Adipocyte (in vitro differentiated cells): ENCODE data around the gene CD19.
"Not testable (repeated sequence)": the region's sequence is repeated elsewhere in the genome, so short reads cannot be mapped to it uniquely, and the experiment has no call there.

ENCODE experiments used
- DNase-seq: peaks from one replicate; pipeline ENCODE4 v3.0.0-alpha.2; 2015; ENCODE audit warnings: low read depth
- H3K27me3 ChIP-seq: replicated peaks from 2 replicates; pipeline ENCODE4 v1.7.0; 2013; ENCODE audit warnings: mild to moderate bottlenecking, low read length, moderate library complexity; ENCODE audit not compliant: control insufficient read depth, insufficient read depth
- H3K36me3 ChIP-seq: 2 replicates; pipeline ENCODE4 v1.7.0; 2013; ENCODE audit warnings: low read length, mild to moderate bottlenecking, moderate library complexity; ENCODE audit not compliant: control insufficient read depth, insufficient read depth, severe bottlenecking
- H3K4me1 ChIP-seq: 2 replicates; pipeline ENCODE4 v1.7.0; 2013; ENCODE audit warnings: mild to moderate bottlenecking, low read length, moderate library complexity; ENCODE audit not compliant: control insufficient read depth, insufficient read depth
- H3K4me3 ChIP-seq: 2 replicates; pipeline ENCODE4 v1.7.0; 2013; ENCODE audit warnings: mild to moderate bottlenecking, low read length, moderate library complexity
- H3K9ac ChIP-seq: 2 replicates; pipeline ENCODE4 v1.7.0; 2013; ENCODE audit warnings: mild to moderate bottlenecking, low read length, moderate library complexity
- H3K9me3 ChIP-seq: 2 replicates; pipeline ENCODE4 v1.7.0; 2013; ENCODE audit warnings: mild to moderate bottlenecking, low read length, moderate library complexity; ENCODE audit not compliant: control insufficient read depth

Gene CD19

DNA sequence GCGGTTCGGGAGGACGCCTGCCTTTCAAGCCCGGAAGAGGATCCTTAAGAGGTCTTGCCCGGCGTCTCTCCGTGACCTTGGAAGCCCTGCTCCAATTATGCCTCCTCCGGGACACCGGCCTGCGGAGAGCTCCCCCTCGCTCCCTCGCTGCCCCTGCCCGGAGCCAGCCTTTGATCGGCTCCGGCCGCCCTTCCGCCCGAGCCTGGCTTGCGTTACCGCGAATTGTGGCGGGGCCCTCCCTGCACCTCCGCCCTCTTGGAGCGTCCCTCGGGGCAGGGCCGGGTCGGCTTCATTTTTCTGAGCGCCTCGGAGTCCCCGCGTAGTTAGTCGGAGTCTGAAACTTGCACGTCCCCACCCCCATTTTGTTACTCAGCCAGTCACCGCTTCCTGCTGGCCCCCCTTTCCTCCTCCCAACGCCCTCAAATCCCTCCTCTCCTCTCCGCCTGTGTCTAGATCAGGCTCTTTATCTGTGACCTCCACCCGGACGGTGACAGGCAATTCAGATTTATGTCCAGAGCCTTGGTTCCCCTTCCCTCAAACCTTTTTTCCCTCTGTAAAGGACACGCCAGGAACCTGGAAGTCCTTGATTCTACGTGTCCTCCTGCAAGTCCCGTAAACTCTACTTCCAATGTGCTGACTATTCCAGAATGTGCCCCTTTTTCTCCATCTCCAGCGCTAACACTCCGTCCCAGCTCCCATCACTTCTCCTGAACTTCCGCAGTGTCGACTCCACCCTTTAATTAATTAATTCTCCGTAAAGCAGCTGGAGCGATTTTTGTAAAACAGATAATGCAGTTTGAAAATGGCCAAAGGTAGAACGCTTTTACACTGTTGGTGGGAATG, 6.2 kb upstream of the CD19 start:
- Histone ChIP-seq H3K27me3 (no peaks in the 10 kb centered on the region), H3K9me3 (no peaks in the 10 kb centered on the region), H3K36me3 (no peaks in the 10 kb centered on the region), H3K9ac (peak overlapping the region; percentile 95), H3K4me1 (peaks cover 8% of the 10 kb centered on the region), H3K4me3 (peak overlapping the region; percentile 79)
- DNase-seq = peak; percentile 84

DNA sequence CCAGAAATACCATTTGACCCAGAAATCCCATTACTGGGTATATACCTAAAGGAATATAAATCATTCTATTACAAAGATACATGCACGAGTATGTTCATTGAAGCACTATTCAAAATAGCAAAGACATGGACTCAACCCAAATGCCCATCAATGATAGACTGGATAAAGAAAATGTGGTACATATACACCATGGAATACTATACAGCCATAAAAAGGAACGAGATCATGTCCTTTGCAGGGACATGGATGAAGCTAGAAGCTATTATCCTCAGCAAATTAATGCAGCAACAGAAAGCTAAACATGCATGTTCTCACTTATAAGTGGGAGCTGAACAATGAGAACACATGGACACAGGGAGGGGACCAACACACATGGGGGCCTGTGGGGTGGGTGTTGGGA, 5.5 kb upstream of the CD19 start:
- Histone ChIP-seq H3K4me3 (peak overlapping the region; percentile 79), H3K9ac (peak overlapping the region; percentile 95)
- not testable (repeated sequence) for H3K4me1 ChIP-seq, H3K36me3 ChIP-seq, H3K9me3 ChIP-seq, H3K27me3 ChIP-seq, DNase-seq

DNA sequence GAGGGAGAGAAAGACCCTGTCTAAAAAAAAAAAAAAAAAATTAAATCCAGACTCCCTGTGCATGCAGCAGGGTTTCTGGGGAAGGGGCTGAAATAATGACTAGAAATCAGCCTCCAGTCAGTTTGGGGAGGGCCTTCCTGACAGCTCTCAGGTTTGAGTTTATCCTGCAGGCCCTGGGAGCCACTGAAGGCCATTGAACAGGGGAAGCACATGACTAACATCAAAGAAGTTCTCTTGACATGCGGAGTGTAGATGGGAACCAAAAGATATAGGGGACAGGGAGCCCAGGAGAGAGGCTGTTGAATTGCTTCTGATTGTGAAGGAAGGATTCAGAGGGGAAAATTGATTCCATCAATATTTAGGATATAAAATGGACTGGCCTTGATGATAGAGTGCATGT, 4.0 kb upstream of the CD19 start:
- Histone ChIP-seq H3K4me3 (no peak overlapping the region), H3K27me3 (no peaks in the 10 kb centered on the region), H3K9ac (no peak overlapping the region), H3K36me3 (no peaks in the 10 kb centered on the region), H3K4me1 (peaks cover 8% of the 10 kb centered on the region), H3K9me3 (no peaks in the 10 kb centered on the region)
- no peak for DNase-seq

DNA sequence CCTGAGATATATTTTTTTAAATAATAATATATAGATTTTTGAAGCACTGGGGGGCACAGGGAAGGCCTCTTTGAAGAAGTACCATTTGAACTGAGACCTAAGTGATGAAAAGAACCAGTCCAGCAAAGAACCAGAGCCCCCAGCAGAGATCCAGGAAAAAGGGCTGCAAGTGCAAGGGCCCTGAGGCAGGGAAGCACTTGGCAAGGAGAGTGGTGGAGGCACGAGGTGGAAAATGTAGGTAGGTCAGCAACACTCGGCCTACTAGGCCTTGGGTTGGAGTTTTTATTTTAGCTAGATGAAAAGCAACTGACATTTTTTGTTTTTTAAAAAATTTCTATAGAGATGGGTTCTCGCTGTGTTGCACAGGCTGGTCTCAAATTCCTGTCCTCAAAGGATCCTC, 1.6 kb upstream of the CD19 start:
- peak overlapping the region; percentile 24 for H3K9ac ChIP-seq
- H3K4me1 ChIP-seq = peaks cover 3% of the 10 kb centered on the region
- no peak overlapping the region for H3K4me3 ChIP-seq
- no peak for DNase-seq
- H3K9me3 ChIP-seq = no peaks in the 10 kb centered on the region
- H3K27me3 ChIP-seq = peaks cover 7% of the 10 kb centered on the region
- H3K36me3 ChIP-seq = no peaks in the 10 kb centered on the region

DNA sequence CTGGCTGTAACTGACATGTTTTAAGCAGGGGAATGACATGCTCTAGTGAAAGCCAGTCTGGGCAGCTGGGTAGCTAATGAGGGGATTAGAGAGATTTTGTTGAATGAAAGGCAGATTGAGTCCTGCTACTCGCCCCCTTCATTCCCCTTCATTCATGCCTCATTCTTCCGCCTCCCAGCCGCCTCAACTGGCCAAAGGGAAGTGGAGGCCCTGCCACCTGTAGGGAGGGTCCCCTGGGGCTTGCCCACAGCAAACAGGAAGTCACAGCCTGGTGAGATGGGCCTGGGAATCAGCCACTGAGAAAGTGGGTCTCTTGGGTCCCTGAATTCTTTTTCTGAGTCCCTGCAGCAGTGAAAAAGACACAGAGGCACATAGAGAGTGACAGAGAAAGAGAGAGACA, 1.1 kb upstream of the CD19 start:
- no peaks in the 10 kb centered on the region for H3K9me3 ChIP-seq
- H3K4me3 ChIP-seq = no peak overlapping the region
- no peak for DNase-seq
- no peaks in the 10 kb centered on the region for H3K36me3 ChIP-seq
- peaks cover 3% of the 10 kb centered on the region for H3K4me1 ChIP-seq
- H3K9ac ChIP-seq = peak overlapping the region; percentile 24
- H3K27me3 ChIP-seq = peaks cover 7% of the 10 kb centered on the region

DNA sequence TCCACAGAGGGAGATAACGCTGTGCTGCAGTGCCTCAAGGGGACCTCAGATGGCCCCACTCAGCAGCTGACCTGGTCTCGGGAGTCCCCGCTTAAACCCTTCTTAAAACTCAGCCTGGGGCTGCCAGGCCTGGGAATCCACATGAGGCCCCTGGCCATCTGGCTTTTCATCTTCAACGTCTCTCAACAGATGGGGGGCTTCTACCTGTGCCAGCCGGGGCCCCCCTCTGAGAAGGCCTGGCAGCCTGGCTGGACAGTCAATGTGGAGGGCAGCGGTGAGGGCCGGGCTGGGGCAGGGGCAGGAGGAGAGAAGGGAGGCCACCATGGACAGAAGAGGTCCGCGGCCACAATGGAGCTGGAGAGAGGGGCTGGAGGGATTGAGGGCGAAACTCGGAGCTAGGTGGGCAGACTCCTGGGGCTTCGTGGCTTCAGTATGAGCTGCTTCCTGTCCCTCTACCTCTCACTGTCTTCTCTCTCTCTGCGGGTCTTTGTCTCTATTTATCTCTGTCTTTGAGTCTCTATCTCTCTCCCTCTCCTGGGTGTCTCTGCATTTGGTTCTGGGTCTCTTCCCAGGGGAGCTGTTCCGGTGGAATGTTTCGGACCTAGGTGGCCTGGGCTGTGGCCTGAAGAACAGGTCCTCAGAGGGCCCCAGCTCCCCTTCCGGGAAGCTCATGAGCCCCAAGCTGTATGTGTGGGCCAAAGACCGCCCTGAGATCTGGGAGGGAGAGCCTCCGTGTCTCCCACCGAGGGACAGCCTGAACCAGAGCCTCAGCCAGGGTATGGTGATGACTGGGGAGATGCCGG, 769 bp downstream of the CD19 start:
- no peaks in the 10 kb centered on the region for H3K4me1 ChIP-seq

DNA sequence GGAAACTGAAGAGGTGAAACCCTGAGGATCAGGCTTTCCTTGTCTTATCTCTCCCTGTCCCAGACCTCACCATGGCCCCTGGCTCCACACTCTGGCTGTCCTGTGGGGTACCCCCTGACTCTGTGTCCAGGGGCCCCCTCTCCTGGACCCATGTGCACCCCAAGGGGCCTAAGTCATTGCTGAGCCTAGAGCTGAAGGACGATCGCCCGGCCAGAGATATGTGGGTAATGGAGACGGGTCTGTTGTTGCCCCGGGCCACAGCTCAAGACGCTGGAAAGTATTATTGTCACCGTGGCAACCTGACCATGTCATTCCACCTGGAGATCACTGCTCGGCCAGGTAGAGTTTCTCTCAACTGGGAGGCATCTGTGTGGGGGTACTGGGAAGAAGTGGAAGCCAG, 1.4 kb downstream of the CD19 start:
- Histone ChIP-seq H3K4me1 (no peaks in the 10 kb centered on the region), H3K36me3 (no peaks in the 10 kb centered on the region), H3K9ac (no peak overlapping the region), H3K9me3 (no peaks in the 10 kb centered on the region), H3K27me3 (peaks cover 11% of the 10 kb centered on the region), H3K4me3 (no peak overlapping the region)
- DNase-seq = no peak

More for the DNA sequence above, 769 bp downstream of the CD19 start:
- no peak overlapping the region for H3K4me3 ChIP-seq
- no peaks in the 10 kb centered on the region for H3K36me3 ChIP-seq
- H3K9ac ChIP-seq = no peak overlapping the region
- no peaks in the 10 kb centered on the region for H3K9me3 ChIP-seq
- H3K27me3 ChIP-seq = peaks cover 10% of the 10 kb centered on the region
- DNase-seq = no peak

DNA sequence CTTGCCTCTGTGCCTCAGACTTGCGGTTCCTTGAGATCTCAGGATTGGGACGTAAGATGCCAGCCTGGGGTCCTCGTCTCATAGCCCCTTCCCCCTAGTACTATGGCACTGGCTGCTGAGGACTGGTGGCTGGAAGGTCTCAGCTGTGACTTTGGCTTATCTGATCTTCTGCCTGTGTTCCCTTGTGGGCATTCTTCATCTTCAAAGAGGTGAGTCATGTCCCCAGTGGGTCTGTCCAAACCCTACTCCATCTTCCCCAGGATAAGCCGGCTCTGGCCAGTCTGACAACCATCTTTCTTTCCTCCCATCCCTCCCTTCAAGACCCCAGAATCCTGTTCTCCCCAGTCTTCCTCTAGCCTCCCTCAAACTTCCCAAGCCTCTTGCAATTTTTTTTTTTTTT, 3.6 kb downstream of the CD19 start:
- Histone ChIP-seq H3K9ac (no peak overlapping the region), H3K4me1 (no peaks in the 10 kb centered on the region), H3K9me3 (no peaks in the 10 kb centered on the region), H3K36me3 (no peaks in the 10 kb centered on the region), H3K4me3 (no peak overlapping the region), H3K27me3 (peaks cover 11% of the 10 kb centered on the region)
- DNase-seq = no peak

DNA sequence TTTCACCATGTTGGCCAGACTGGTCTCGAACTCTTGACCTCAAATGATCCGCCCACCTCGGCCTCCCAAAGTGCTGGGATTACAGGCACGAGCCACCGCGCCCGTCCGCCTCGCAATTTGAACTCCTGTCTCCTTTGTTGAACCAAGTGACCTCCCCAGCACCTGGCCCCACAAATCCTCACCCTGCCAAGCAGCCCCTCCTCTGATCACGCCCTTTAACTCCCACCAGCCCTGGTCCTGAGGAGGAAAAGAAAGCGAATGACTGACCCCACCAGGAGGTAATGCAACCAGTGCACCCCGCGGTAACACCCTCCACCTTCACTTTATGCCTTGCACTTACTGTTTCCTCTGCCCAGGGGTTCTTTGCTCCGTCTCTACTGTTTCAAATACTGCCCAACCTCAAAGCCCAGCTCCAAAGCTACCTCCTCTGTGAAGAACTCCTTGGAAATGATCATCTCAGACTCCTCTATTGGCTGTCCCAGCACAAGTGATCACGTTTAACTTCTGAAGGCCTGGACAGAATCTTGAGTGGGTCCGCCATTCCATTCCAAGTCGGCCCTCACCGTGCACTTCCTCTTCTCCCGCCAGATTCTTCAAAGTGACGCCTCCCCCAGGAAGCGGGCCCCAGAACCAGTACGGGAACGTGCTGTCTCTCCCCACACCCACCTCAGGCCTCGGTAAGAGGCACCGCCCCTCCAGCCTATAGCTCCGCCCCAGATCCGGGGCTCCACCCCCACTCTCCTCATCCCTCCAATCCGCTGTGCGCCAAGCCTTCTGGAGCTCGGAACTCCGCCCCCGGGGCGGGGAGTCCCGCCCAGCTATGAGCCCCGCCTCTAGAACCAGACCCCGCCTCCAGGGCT, 4.4 kb downstream of the CD19 start:
- Histone ChIP-seq H3K4me1 (no peaks in the 10 kb centered on the region), H3K36me3 (no peaks in the 10 kb centered on the region), H3K9ac (no peak overlapping the region), H3K27me3 (peaks cover 11% of the 10 kb centered on the region), H3K4me3 (peak overlapping the region; percentile 4), H3K9me3 (no peaks in the 10 kb centered on the region)
- peak; percentile 56 for DNase-seq

DNA sequence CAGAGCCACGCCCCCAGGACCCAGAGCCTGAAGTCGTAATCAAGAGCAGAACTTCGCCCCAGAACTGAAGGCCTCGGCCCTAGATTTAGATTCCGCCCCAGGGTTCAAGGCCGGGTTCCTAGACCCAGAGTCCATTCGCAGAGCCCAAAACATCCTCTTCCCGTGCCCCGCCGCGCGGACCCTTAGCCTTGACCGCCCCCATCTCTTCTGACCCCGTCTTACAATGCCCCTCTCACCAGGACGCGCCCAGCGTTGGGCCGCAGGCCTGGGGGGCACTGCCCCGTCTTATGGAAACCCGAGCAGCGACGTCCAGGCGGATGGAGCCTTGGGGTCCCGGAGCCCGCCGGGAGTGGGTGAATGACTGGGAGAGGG, 5.0 kb downstream of the CD19 start:
- no peak for DNase-seq
- no peaks in the 10 kb centered on the region for H3K36me3 ChIP-seq
- H3K9me3 ChIP-seq = no peaks in the 10 kb centered on the region
- no peak overlapping the region for H3K4me3 ChIP-seq
- no peaks in the 10 kb centered on the region for H3K4me1 ChIP-seq
- no peak overlapping the region for H3K9ac ChIP-seq
- H3K27me3 ChIP-seq = peaks cover 11% of the 10 kb centered on the region
